Activated T-helper 1 cell treated with anti-CD3 and anti-CD28 coated beads, Interleukin-12 subunit alpha, Interleukin-12 subunit beta, Interleukin-2, Interleukin-4 antibody, amounts not matched to agents 30 ng/mL and 10 ng/mL and 1 ng/mL, durations not matched to agents 14 hours and 24 hours and 36 hours (primary cell): ENCODE measurements around the gene IDE. TPM values are rescaled to one million over a fixed set of nuclear protein-coding genes. Genes with fewer than 3 reads are reported as not detected.

Experiments used
- DNase-seq: peaks from one replicate; pipeline ENCODE4 v3.0.0; 2021; ENCODE audit warnings: low spot score
- H3K27ac Mint-ChIP-seq: one replicate; pipeline ENCODE4 v1.8.0; 2021; ENCODE audit warnings: mild to moderate bottlenecking, mixed read lengths
- H3K27me3 Mint-ChIP-seq: one replicate; pipeline ENCODE4 v1.8.0; 2022; ENCODE audit warnings: mild to moderate bottlenecking, moderate library complexity, mixed read lengths; ENCODE audit not compliant: insufficient read depth
- H3K36me3 Mint-ChIP-seq: one replicate; pipeline ENCODE4 v1.8.0; 2021; ENCODE audit warnings: low read depth, mixed read lengths
- H3K4me1 Mint-ChIP-seq: one replicate; pipeline ENCODE4 v1.8.0; 2021; ENCODE audit warnings: low read depth, mixed read lengths
- H3K4me3 Mint-ChIP-seq: one replicate; pipeline ENCODE4 v1.8.0; 2021; ENCODE audit warnings: mild to moderate bottlenecking, moderate library complexity, mixed read lengths
- H3K9me3 Mint-ChIP-seq: one replicate; pipeline ENCODE4 v1.8.0; 2021; ENCODE audit warnings: mixed read lengths
- intact Hi-C: fragments of 100-400 bp; cut with micrococcal nuclease; formaldehyde crosslinking; loops from one replicate; pipeline ENCODE4 v1.15.1; 2024
- total RNA-seq: library from RNA; stranded (reverse); gene quantifications from 2 replicates; pipeline ENCODE4 v1.2.3, GENCODE V29; 2022

Gene IDE
- total RNA-seq, 1 donor from 2014 or later, result 43.4 TPM

GRCh38 chr10:92506336-92506735 lies 67.6 kb downstream of the IDE start:
- Mint-ChIP-seq H3K4me1 (no peaks in the 10 kb centered on the region), H3K4me3 (no peak overlapping the region), H3K27ac (no peak overlapping the region), H3K27me3 (no peaks in the 10 kb centered on the region), H3K9me3 (no peaks in the 10 kb centered on the region), H3K36me3 (peaks cover 23% of the 10 kb centered on the region)
- DNase-seq, result no peak
- intact Hi-C loops, result no loop called here

- peaks cover 27% of the 10 kb centered on the region for H3K36me3 Mint-ChIP-seq
- no peaks in the 10 kb centered on the region for H3K4me1 Mint-ChIP-seq
- H3K27me3 Mint-ChIP-seq, result no peaks in the 10 kb centered on the region
- no peak for DNase-seq
- H3K27ac Mint-ChIP-seq, result no peak overlapping the region
- H3K4me3 Mint-ChIP-seq, result no peak overlapping the region
- intact Hi-C loops, result no loop called here
- no peaks in the 10 kb centered on the region for H3K9me3 Mint-ChIP-seq
Measured at GRCh38 chr10:92505044-92505443, 68.8 kb downstream of the IDE start.

- Mint-ChIP-seq H3K27me3 (no peaks in the 10 kb centered on the region), H3K4me1 (no peaks in the 10 kb centered on the region), H3K4me3 (no peak overlapping the region), H3K36me3 (peaks cover 19% of the 10 kb centered on the region), H3K27ac (no peak overlapping the region), H3K9me3 (no peaks in the 10 kb centered on the region)
- intact Hi-C loops, result no loop called here
- DNase-seq, result no peak
Measured at GRCh38 chr10:92502296-92502808, 71.5 kb downstream of the IDE start.

- DNase-seq, result no peak
- H3K27me3 Mint-ChIP-seq, result no peaks in the 10 kb centered on the region
- intact Hi-C loops, result no loop called here
- peaks cover 23% of the 10 kb centered on the region for H3K36me3 Mint-ChIP-seq
- no peaks in the 10 kb centered on the region for H3K9me3 Mint-ChIP-seq
- H3K27ac Mint-ChIP-seq, result no peak overlapping the region
- H3K4me3 Mint-ChIP-seq, result no peak overlapping the region
- H3K4me1 Mint-ChIP-seq, result no peaks in the 10 kb centered on the region
Measured at GRCh38 chr10:92493362-92493761, 80.5 kb downstream of the IDE start.

GRCh38 chr10:92492748-92493240 lies 81.1 kb downstream of the IDE start:
- Mint-ChIP-seq H3K4me3 (no peak overlapping the region), H3K4me1 (no peaks in the 10 kb centered on the region), H3K27me3 (no peaks in the 10 kb centered on the region), H3K27ac (no peak overlapping the region), H3K9me3 (no peaks in the 10 kb centered on the region), H3K36me3 (peaks cover 27% of the 10 kb centered on the region)
- DNase-seq, result no peak
- intact Hi-C loops, result no loop called here

- Mint-ChIP-seq H3K27ac (no peak overlapping the region), H3K27me3 (no peaks in the 10 kb centered on the region), H3K9me3 (no peaks in the 10 kb centered on the region), H3K36me3 (peaks cover 35% of the 10 kb centered on the region), H3K4me3 (no peak overlapping the region), H3K4me1 (no peaks in the 10 kb centered on the region)
- intact Hi-C loops, result no loop called here
- no peak for DNase-seq
Measured at GRCh38 chr10:92490387-92490786, 83.5 kb downstream of the IDE start.

GRCh38 chr10:92486637-92487036 lies 87.3 kb downstream of the IDE start:
- Mint-ChIP-seq H3K4me3 (no peak overlapping the region), H3K9me3 (no peaks in the 10 kb centered on the region), H3K27me3 (no peaks in the 10 kb centered on the region), H3K4me1 (peaks cover 7% of the 10 kb centered on the region), H3K27ac (no peak overlapping the region), H3K36me3 (peaks cover 44% of the 10 kb centered on the region)
- DNase-seq, result no peak
- intact Hi-C loops, result no loop called here

- no peaks in the 10 kb centered on the region for H3K9me3 Mint-ChIP-seq
- no peaks in the 10 kb centered on the region for H3K27me3 Mint-ChIP-seq
- no peak overlapping the region for H3K27ac Mint-ChIP-seq
- DNase-seq, result no peak
- intact Hi-C loops, result no loop called here
- peaks cover 7% of the 10 kb centered on the region for H3K4me1 Mint-ChIP-seq
- H3K36me3 Mint-ChIP-seq, result peaks cover 36% of the 10 kb centered on the region
- no peak overlapping the region for H3K4me3 Mint-ChIP-seq
Measured at GRCh38 chr10:92483539-92483938, 90.4 kb downstream of the IDE start.

GRCh38 chr10:92480413-92480812 lies 93.5 kb downstream of the IDE start:
- Mint-ChIP-seq H3K4me1 (peaks cover 7% of the 10 kb centered on the region), H3K27me3 (no peaks in the 10 kb centered on the region), H3K4me3 (no peak overlapping the region), H3K36me3 (peaks cover 26% of the 10 kb centered on the region), H3K9me3 (no peaks in the 10 kb centered on the region), H3K27ac (no peak overlapping the region)
- no peak for DNase-seq
- intact Hi-C loops, result no loop called here

- no peaks in the 10 kb centered on the region for H3K9me3 Mint-ChIP-seq
- intact Hi-C loops, result no loop called here
- H3K4me1 Mint-ChIP-seq, result peaks cover 7% of the 10 kb centered on the region
- no peak overlapping the region for H3K27ac Mint-ChIP-seq
- no peaks in the 10 kb centered on the region for H3K27me3 Mint-ChIP-seq
- no peak for DNase-seq
- H3K4me3 Mint-ChIP-seq, result no peak overlapping the region
- peaks cover 26% of the 10 kb centered on the region for H3K36me3 Mint-ChIP-seq
Measured at GRCh38 chr10:92479547-92479946, 94.3 kb downstream of the IDE start.

GRCh38 chr10:92478536-92478935 lies 95.4 kb downstream of the IDE start:
- Mint-ChIP-seq H3K4me3 (no peak overlapping the region), H3K9me3 (no peaks in the 10 kb centered on the region), H3K36me3 (peaks cover 23% of the 10 kb centered on the region), H3K27me3 (no peaks in the 10 kb centered on the region), H3K4me1 (peaks cover 7% of the 10 kb centered on the region), H3K27ac (no peak overlapping the region)
- intact Hi-C loops, result no loop called here
- DNase-seq, result no peak

GRCh38 chr10:92475357-92475868 lies 98.5 kb downstream of the IDE start:
- no peak for DNase-seq
- intact Hi-C loops, result no loop called here
- no peaks in the 10 kb centered on the region for H3K27me3 Mint-ChIP-seq
- no peaks in the 10 kb centered on the region for H3K9me3 Mint-ChIP-seq
- peaks cover 17% of the 10 kb centered on the region for H3K36me3 Mint-ChIP-seq
- H3K4me3 Mint-ChIP-seq, result no peak overlapping the region
- H3K27ac Mint-ChIP-seq, result no peak overlapping the region
- no peaks in the 10 kb centered on the region for H3K4me1 Mint-ChIP-seq

- no peak for DNase-seq
- H3K4me1 Mint-ChIP-seq, result no peaks in the 10 kb centered on the region
- intact Hi-C loops, result no loop called here
- no peaks in the 10 kb centered on the region for H3K27me3 Mint-ChIP-seq
- no peak overlapping the region for H3K27ac Mint-ChIP-seq
- H3K9me3 Mint-ChIP-seq, result no peaks in the 10 kb centered on the region
- no peak overlapping the region for H3K4me3 Mint-ChIP-seq
- H3K36me3 Mint-ChIP-seq, result peaks cover 28% of the 10 kb centered on the region
Measured at GRCh38 chr10:92470026-92470425, 103.9 kb downstream of the IDE start.

GRCh38 chr10:92464364-92464763 lies 109.5 kb downstream of the IDE start:
- intact Hi-C loops, result no loop called here
- H3K27me3 Mint-ChIP-seq, result no peaks in the 10 kb centered on the region
- no peaks in the 10 kb centered on the region for H3K4me1 Mint-ChIP-seq
- H3K36me3 Mint-ChIP-seq, result peaks cover 33% of the 10 kb centered on the region
- no peak overlapping the region for H3K4me3 Mint-ChIP-seq
- DNase-seq, result no peak
- no peak overlapping the region for H3K27ac Mint-ChIP-seq
- H3K9me3 Mint-ChIP-seq, result no peaks in the 10 kb centered on the region
